ENCODE results near the gene TOR1AIP1. TPM values are rescaled to one million over a fixed set of nuclear protein-coding genes. Genes with fewer than 3 reads are reported as not detected.

Gene TOR1AIP1
- total and polyA plus RNA-seq, 10 donors = 16.2 to 71.3 (median 55.3) TPM

DNA sequence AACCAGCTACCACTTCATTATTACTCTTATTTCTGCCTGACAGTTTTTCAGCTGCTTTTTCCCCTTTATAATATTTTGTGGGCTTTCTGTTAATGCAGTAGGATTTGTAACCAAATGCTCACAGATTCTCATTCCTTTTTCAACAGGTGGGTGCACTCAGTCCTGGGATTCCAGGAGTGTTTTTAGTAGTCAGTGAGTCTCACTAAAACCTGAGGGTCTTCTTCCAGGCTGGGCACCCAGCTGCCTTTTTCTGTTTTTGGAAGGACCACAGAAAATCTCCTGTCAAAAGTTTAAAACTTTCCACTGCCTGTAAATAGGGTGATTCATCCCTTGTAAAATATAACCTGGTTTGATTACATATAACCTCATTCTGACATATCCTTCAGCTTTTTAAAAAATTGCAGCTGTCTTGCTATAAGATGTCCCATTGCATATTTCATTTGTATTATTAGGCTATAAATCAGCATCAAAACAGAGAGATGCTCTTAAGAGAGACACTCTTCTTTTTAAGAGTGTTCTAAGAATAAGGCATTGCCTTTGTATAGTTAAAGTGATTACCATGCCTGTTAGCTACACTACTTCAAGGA, 55.7 kb downstream of the TOR1AIP1 start:
- H3K4me3 ChIP-seq = no peak overlapping the region
- DNase-seq = no peak
- TF ChIP-seq, protein P1, sequence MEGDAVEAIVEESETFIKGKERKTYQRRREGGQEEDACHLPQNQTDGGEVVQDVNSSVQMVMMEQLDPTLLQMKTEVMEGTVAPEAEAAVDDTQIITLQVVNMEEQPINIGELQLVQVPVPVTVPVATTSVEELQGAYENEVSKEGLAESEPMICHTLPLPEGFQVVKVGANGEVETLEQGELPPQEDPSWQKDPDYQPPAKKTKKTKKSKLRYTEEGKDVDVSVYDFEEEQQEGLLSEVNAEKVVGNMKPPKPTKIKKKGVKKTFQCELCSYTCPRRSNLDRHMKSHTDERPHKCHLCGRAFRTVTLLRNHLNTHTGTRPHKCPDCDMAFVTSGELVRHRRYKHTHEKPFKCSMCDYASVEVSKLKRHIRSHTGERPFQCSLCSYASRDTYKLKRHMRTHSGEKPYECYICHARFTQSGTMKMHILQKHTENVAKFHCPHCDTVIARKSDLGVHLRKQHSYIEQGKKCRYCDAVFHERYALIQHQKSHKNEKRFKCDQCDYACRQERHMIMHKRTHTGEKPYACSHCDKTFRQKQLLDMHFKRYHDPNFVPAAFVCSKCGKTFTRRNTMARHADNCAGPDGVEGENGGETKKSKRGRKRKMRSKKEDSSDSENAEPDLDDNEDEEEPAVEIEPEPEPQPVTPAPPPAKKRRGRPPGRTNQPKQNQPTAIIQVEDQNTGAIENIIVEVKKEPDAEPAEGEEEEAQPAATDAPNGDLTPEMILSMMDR (IDR thresholded peaks at IDR 0.05 in 8 of 11, conservative IDR thresholded peaks at IDR 0.05 in 3 of 11) = no peak
- no peak for TF ChIP-seq POLR2A (IDR thresholded peaks at IDR 0.05)
- TF ChIP-seq POLR2AphosphoS5 (IDR thresholded peaks at IDR 0.05) = no peak
- intact Hi-C loops (cut with DNase I; ENCODE audit: low total_unique reads) = no loop called here
- peaks cover 0 to 3% (median 0%) of the 10 kb centered on the region in 6 donors for H3K4me1 ChIP-seq
- no peaks in the 10 kb centered on the region for H3K27me3 ChIP-seq (replicated peaks in 1 of 7)
- no peaks in the 10 kb centered on the region for H3K36me3 ChIP-seq
- no peaks in the 10 kb centered on the region for H3K9me3 ChIP-seq
- H3K27ac ChIP-seq = no peak overlapping the region

DNA sequence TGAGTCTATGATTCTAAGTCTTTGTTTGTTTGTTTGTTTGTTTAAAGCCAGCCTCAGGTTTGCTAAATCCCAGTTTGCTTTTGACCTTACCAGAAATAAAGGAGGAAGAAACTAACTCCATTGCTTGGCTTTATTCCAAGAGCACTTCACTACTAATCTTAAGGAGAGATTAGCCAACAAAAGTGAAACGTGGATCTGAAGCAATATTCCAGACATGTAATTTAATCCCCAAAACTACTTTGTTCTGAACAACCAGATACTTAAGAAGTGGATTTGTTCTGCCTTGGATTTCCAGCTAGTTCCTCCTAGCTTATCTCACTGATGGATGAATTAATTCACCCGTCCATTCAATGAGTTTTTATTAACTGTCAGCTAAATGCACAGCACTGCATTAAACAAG, 56.7 kb downstream of the TOR1AIP1 start:
- 40 to 55% (median 48%) methylated on average over 2 of the region's 2 CpGs for WGBS, 5 donors
- DNase-seq = no peak
- H3K9me3 ChIP-seq = no peaks in the 10 kb centered on the region

DNA sequence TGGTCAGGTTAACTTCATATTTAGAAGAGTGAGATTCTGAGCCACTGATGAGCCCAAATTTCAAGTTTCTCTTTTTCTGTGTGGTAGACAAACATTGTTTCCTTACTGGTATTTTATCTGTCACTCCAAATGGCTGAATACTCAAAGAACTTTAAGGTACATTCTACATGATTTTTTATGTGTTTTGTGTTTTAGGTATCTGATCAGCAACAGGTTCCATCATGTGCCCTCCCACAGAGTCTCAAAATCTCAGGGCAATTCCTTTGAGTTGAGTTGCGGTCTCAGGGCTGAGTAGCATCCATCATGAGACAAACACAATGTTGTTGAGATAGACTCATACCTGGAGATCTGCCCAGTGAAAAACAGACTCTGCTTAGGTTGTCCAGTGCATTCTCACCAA, 57.9 kb downstream of the TOR1AIP1 start:
- WGBS, 5 donors = 92 to 100% (median 97%) methylated on average over 1 of the region's 1 CpG
- DNase-seq = no peak
- Histone ChIP-seq H3K4me1 (peaks cover 0 to 3% (median 0%) of the 10 kb centered on the region in 6 donors), H3K36me3 (no peaks in the 10 kb centered on the region), H3K4me3 (no peak overlapping the region), H3K27ac (no peak overlapping the region), H3K9me3 (no peaks in the 10 kb centered on the region), H3K27me3 (replicated peaks in 1 of 7) (no peaks in the 10 kb centered on the region)
- no peak for TF ChIP-seq POLR2A (IDR thresholded peaks at IDR 0.05)
- no peak for TF ChIP-seq POLR2AphosphoS5 (IDR thresholded peaks at IDR 0.05)
- TF ChIP-seq, protein P1 (IDR thresholded peaks at IDR 0.05 in 8 of 11, conservative IDR thresholded peaks at IDR 0.05 in 3 of 11) = no peak
- intact Hi-C loops (cut with DNase I; ENCODE audit: low total_unique reads) = no loop called here

More for the DNA sequence above, 56.7 kb downstream of the TOR1AIP1 start:
- Histone ChIP-seq H3K4me3 (no peak overlapping the region), H3K27me3 (replicated peaks in 1 of 7) (no peaks in the 10 kb centered on the region), H3K36me3 (no peaks in the 10 kb centered on the region), H3K4me1 (peaks cover 0 to 3% (median 0%) of the 10 kb centered on the region in 6 donors), H3K27ac (no peak overlapping the region)
- intact Hi-C loops (cut with DNase I; ENCODE audit: low total_unique reads) = no loop called here
- TF ChIP-seq POLR2AphosphoS5 (IDR thresholded peaks at IDR 0.05) (no peak), POLR2A (IDR thresholded peaks at IDR 0.05) (no peak)
- TF ChIP-seq, protein P1 (IDR thresholded peaks at IDR 0.05 in 8 of 11, conservative IDR thresholded peaks at IDR 0.05 in 3 of 11) = no peak

DNA sequence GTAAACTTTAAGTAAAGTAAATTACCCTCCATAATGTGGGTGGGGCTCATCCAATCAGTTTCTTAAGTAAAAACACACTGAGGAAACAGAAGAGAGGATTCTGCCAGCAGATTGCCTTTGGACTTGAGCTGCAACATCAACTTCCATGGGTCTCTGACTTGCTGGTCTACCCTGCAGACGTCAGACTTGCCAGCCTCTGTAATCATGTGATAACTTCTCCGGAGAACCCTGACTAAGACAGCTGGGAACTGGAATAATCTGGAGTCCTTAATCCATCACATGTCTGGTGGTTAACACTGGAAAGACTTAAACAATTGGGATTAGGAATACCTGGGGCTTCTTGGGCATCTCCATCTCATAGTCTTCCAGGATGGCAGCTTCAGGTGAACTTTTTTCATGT, 59.4 kb downstream of the TOR1AIP1 start:
- Histone ChIP-seq H3K4me1 (peaks cover 0 to 3% (median 0%) of the 10 kb centered on the region in 6 donors), H3K27ac (no peak overlapping the region), H3K4me3 (no peak overlapping the region), H3K27me3 (replicated peaks in 1 of 7) (no peaks in the 10 kb centered on the region), H3K36me3 (no peaks in the 10 kb centered on the region), H3K9me3 (no peaks in the 10 kb centered on the region)
- intact Hi-C loops (cut with DNase I; ENCODE audit: low total_unique reads) = no loop called here
- no peak for DNase-seq
- TF ChIP-seq, protein P1 (IDR thresholded peaks at IDR 0.05 in 8 of 11, conservative IDR thresholded peaks at IDR 0.05 in 3 of 11) = no peak
- TF ChIP-seq POLR2AphosphoS5 (IDR thresholded peaks at IDR 0.05) (no peak), POLR2A (IDR thresholded peaks at IDR 0.05) (no peak)
- 82 to 96% (median 83%) methylated on average over 2 of the region's 2 CpGs for WGBS, 5 donors
